ENCODE results near the gene JUP. TPM values are rescaled to one million over a fixed set of nuclear protein-coding genes. Genes with fewer than 3 reads are reported as not detected.

JUP gene
- total and polyA plus RNA-seq, 7 donors: 22.2 to 494 (median 40.3) TPM

DNA sequence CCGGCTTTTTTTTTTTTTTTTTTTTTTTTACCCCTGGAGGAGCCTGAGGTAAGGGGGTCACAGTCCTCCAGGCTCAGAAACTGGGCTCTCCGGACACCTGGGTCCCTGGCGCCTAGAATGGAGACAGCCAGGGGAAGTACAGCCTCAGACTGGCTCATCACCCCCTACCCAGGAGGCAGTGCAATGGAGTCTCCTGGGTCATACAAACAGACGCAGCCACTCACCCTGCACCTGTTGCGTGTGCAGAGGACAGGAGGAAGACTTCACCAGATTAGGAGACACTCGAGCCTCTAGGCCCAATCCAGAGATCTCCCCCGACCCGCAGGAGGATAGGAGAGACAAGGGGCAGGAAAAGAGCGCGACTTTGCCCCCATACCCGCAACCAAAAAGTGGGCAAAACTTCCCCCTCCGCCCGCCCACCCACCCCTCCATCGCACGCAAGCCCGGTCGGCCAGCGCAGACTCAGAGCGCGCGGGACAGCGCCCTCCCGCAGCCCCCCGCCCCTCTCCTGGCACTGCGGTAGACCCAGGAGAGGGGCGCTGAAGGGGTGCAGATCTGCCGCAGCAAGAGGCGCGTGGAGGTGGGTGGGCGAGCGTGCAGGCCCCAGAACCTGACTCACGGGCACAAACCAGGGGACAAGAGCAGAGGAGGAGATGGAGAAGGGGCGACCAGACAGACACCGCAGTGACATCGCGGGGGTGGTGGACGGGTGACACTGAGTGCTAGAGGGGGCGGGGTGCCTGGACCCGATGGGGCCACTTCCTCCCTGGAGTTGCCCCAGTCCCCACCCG, 53.0 kb downstream of the JUP start:
- Histone ChIP-seq H3K36me3 (no peaks in the 10 kb centered on the region), H3K4me1 (peaks cover 0 to 23% (median 18%) of the 10 kb centered on the region in 4 donors), H3K27me3 (peaks cover 22 to 60% (median 51%) of the 10 kb centered on the region in 3 donors), H3K27ac (no peak overlapping the region), H3K4me3 (peak overlapping the region; percentile 26 to 50 (median 40)), H3K9me3 (no peaks in the 10 kb centered on the region)
- TF ChIP-seq POLR2AphosphoS5 (IDR thresholded peaks at IDR 0.05) (no peak), POLR2A (IDR thresholded peaks at IDR 0.05) (no peak), EP300 (IDR thresholded peaks at IDR 0.05) (no peak)
- TF ChIP-seq, protein P1, sequence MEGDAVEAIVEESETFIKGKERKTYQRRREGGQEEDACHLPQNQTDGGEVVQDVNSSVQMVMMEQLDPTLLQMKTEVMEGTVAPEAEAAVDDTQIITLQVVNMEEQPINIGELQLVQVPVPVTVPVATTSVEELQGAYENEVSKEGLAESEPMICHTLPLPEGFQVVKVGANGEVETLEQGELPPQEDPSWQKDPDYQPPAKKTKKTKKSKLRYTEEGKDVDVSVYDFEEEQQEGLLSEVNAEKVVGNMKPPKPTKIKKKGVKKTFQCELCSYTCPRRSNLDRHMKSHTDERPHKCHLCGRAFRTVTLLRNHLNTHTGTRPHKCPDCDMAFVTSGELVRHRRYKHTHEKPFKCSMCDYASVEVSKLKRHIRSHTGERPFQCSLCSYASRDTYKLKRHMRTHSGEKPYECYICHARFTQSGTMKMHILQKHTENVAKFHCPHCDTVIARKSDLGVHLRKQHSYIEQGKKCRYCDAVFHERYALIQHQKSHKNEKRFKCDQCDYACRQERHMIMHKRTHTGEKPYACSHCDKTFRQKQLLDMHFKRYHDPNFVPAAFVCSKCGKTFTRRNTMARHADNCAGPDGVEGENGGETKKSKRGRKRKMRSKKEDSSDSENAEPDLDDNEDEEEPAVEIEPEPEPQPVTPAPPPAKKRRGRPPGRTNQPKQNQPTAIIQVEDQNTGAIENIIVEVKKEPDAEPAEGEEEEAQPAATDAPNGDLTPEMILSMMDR (IDR thresholded peaks at IDR 0.05): no peak
- intact Hi-C loops (cut with DNase I): loop anchor here (10.0 kb wide), 1 partner anchor 231 kb away; the partner anchor contains the start of gene CNP
- no peak for DNase-seq
- WGBS, 2 donors: 10 to 12% methylated on average over 40 of the region's 40 CpGs

DNA sequence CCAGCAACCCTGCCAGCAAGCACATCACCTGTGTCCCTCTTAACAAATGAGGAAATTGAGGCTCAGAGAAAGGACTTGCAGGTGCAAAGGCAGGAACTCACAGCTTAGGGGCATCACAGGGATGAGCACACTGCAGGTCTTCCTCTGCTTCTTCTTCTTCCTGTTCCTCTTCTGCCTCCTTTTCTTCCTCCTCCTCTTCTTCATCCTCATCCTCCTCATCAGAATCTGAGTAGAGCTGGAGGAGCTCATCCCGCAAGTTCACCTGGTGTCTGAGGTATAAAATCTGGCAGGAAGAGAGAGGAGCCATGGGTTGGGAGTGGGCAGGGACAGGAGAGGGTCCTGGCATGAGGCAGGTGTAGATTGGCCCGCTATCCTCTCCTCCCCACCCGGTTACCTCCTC, 54.7 kb downstream of the JUP start:
- intact Hi-C loops (cut with DNase I): loop anchor here (10.0 kb wide), 1 partner anchor 233 kb away; the partner anchor contains the start of gene CNP
- 44 to 69% methylated on average over 2 to 3 of the region's 3 CpGs for WGBS, 2 donors
- Histone ChIP-seq H3K27me3 (peaks cover 22 to 49% (median 42%) of the 10 kb centered on the region in 3 donors), H3K9me3 (no peaks in the 10 kb centered on the region), H3K4me1 (peaks cover 0 to 19% (median 18%) of the 10 kb centered on the region in 4 donors), H3K27ac (no peak overlapping the region), H3K4me3 (no peak overlapping the region), H3K36me3 (no peaks in the 10 kb centered on the region)
- TF ChIP-seq, protein P1 (IDR thresholded peaks at IDR 0.05): no peak
- no peak for TF ChIP-seq EP300 (IDR thresholded peaks at IDR 0.05)
- TF ChIP-seq POLR2A (IDR thresholded peaks at IDR 0.05): no peak
- no peak for TF ChIP-seq POLR2AphosphoS5 (IDR thresholded peaks at IDR 0.05)
- DNase-seq: no peak

DNA sequence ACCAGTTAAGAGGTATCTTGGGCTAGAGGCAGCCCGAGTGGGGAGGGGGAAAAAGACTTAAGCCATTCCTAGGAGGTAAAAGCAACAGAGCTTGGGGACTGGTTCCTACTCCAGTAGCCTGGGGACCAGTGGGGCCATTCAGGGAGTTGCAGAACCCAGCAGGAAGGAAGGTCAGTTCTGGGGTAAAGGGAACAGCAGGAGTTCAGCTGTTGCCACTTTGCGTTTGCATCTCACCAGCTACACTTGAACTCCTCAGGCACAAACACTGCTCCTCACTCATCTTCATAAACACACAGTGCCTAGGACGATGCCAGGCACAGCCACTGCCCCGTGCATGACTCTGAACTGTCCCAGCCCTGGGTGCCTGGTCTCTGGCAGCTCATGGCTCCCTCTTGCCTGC, 56.0 kb downstream of the JUP start:
- Histone ChIP-seq H3K27me3 (peaks cover 16 to 35% (median 31%) of the 10 kb centered on the region in 3 donors), H3K27ac (no peak overlapping the region), H3K4me3 (no peak overlapping the region), H3K9me3 (no peaks in the 10 kb centered on the region), H3K4me1 (peaks cover 0 to 19% (median 18%) of the 10 kb centered on the region in 4 donors), H3K36me3 (no peaks in the 10 kb centered on the region)
- WGBS, 2 donors: 32 to 51% methylated on average over 4 of the region's 4 CpGs
- intact Hi-C loops (cut with DNase I): loop anchor here (10.0 kb wide), 1 partner anchor 234 kb away; the partner anchor contains the start of gene CNP
- TF ChIP-seq POLR2AphosphoS5 (IDR thresholded peaks at IDR 0.05) (no peak), EP300 (IDR thresholded peaks at IDR 0.05) (no peak), POLR2A (IDR thresholded peaks at IDR 0.05) (no peak)
- TF ChIP-seq, protein P1 (IDR thresholded peaks at IDR 0.05): no peak
- no peak for DNase-seq

DNA sequence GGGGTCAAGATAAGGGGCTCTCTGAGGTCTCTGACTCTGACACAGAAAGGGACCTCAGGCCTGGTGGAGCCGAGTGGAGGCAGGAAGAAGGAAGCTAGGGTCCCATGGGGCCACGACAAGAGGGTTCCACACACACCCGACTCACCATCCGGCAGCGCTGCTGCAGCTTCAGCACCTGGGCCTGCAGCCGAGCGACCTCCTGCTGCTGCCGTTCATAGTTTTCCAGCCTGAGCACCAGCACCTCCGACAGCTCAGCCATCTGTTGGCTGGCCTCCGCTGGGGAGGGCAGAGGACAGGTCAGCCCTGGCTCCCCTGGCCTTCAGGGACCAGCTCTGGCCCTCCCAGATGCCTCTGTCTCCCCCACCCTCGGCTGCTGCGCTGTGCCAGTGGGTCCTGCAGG, 58.5 kb downstream of the JUP start:
- TF ChIP-seq, protein P1 (IDR thresholded peaks at IDR 0.05): no peak
- no peak for TF ChIP-seq POLR2A (IDR thresholded peaks at IDR 0.05)
- no peak for TF ChIP-seq POLR2AphosphoS5 (IDR thresholded peaks at IDR 0.05)
- TF ChIP-seq EP300 (IDR thresholded peaks at IDR 0.05): no peak
- Histone ChIP-seq H3K9me3 (no peaks in the 10 kb centered on the region), H3K27me3 (peaks cover 0 to 18% (median 9%) of the 10 kb centered on the region in 3 donors), H3K36me3 (no peaks in the 10 kb centered on the region), H3K27ac (no peak overlapping the region), H3K4me1 (no peaks in the 10 kb centered on the region), H3K4me3 (no peak overlapping the region)
- DNase-seq: no peak
- intact Hi-C loops (cut with DNase I): no loop called here
- WGBS, 2 donors: 73 to 74% methylated on average over 12 of the region's 12 CpGs
